Activated CD4-positive, alpha-beta T cell treated with anti-CD3 and anti-CD28 coated beads, Interleukin-10, Interleukin-2, amounts not matched to agents 100 ng/mL and 50 ng/mL, durations not matched to agents 16 hours and 8 hours (primary cell): ENCODE data around the gene PHF23.
"Not testable (repeated sequence)": the region's sequence is repeated elsewhere in the genome, so short reads cannot be mapped to it uniquely, and the experiment has no call there.

Experiments used
- DNase-seq: peaks from one replicate; pipeline ENCODE4 v3.0.0-alpha.2; 2020

The PHF23 gene

DNA sequence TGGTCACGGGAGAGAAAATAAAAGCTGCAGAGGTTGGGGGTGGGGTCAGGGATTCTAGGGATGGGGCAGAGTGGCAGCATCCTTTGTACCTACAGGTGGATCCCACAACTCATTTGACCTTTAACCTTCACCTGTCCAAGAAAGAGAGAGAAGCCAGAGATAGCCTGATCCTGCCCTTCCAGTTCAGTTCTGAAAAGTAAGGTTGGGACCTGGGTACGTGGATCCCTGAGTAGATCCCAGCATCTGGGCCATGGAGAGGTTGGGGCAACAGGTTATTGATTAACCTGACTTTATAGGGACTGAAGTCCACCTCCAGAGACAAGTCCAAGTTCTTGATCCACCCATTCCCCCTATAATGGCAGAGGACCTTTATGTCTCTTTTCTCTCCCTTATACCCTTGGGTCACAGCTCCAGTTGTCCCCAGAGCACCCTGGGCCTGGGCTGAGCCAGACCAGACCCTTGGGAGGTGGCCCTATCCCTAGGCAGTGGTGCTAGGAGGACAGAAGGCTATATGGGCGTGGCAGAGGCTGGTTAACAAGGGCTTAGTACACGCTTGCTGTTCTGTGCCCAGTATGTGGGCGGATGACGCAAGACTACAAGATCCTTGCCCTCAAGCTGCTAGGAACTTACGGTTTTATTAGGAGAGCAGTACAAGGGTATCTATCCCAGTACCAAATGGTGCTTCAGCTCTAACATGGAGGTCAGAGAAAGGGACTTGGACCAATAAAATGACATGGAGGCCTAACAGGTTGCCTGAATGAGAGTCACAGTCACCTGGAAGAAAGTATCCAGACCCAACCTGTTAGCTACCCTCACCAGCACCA lies 19.7 kb upstream of the PHF23 start:
- no peak for DNase-seq

DNA sequence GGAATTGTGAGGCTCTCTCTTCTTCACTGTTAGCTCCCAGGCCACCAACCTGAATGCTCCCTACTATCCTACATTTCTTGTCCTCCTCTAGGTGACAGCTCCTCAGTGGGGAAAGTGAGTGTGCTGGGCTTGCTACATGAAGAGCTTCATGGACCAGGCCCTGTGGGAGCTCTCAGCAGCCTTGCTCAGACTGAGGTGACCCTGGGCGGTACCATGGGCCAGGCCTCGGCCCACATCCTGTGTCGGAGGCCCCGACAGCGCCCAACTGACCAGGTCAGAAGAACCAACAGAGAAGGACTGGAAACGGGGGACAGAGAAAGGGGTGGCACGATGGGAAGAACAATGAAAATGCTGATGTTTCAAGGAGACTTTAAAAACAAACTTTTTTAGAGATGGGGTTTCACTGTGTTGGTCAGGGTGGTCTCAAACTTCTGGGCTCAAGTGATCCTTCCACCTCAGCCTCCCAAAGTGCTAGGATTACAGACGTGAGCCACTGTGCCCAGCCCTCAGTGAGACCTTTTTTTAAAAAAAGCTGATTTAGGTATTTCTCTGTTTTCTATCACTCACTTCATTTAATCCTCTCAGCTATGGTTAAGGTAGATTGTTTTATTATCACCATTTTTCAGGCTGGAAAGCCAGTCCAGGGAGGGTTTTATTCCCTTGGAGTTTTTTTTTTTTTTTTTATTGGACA lies 17.7 kb upstream of the PHF23 start:
- DNase-seq, result no peak

DNA sequence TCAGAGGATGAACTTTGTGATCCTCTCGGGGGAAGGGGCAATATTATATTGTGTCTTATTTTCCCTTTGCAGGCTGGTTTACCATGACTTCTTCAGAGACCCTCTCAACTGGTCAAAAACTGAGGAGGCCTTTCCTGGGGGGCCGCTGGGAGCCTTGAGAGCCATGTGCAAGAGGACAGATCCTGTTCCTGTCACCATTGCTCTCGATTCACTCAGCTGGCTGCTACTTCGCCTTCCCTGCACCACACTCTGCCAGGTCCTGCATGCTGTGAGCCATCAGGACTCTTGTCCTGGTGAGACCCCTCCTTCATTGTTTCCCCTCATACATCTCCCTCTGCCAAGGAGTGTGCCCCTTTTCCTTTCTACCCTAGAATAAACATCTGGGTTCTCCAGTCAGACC lies 15.3 kb upstream of the PHF23 start:
- no peak for DNase-seq

DNA sequence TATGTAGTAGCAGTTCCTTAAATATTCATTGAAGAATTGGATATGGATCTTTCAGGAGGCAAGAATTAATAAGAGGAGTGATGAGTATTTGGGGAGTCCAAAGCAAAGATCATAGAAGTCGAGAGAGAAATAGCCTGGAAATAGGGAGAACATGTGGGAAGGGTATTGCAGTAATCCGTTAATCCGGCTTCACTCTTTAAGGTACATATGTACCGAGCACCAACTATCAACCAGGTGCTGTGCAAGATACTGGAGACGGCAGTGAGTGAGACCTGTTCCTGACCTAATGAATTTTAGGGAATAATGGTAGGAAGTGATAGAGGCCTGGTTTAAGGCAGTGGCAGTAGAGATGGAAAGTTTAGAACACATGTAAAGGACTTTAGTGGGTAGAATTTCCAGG lies 13.8 kb upstream of the PHF23 start:
- no peak for DNase-seq

DNA sequence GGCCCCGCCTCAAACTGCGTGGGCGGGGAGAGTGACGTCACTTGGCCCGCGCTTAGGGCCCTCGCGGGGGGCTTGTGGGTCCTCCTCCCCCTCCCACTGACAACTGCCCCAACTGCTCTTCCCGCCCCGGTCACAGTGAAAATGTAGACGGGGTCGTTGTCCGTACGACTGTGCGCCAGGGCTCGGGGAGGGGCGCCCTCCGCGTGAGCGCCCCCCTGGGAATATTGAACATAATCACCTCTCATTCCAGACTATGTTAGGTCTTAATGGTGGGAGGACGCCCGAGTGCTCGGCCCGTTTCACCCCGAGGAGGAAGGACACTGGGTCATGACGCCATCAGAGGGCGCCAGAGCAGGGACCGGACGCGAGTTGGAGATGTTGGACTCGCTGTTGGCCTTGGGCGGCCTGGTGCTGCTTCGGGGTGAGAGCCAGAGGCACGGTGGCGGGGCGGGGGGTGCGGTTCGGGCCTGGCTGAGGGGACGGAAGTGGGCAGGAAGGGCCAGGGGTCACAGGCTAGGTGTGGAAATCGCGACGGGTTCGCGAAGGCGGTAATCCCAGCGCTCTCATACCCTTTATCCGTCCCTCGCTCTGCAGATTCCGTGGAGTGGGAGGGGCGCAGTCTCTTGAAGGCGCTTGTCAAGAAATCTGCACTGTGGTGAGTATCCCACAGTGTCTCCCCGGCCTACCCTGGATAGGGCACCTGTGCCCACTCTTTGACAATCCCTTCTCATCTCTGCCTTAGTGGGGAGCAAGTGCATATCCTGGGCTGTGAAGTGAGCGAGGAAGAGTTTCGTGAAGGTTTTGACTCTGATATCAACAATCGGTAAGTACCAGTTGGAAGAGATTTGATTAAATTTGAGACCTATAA lies 13.2 kb upstream of the PHF23 start, which contains the start of gene ELP5:
Gene ELP5, plus strand, starts transcription at position 40 of the 868 bp plus-strand sequence. Its CDS starts 336 bp downstream, at position 376.
- peak; percentile 94 for DNase-seq

DNA sequence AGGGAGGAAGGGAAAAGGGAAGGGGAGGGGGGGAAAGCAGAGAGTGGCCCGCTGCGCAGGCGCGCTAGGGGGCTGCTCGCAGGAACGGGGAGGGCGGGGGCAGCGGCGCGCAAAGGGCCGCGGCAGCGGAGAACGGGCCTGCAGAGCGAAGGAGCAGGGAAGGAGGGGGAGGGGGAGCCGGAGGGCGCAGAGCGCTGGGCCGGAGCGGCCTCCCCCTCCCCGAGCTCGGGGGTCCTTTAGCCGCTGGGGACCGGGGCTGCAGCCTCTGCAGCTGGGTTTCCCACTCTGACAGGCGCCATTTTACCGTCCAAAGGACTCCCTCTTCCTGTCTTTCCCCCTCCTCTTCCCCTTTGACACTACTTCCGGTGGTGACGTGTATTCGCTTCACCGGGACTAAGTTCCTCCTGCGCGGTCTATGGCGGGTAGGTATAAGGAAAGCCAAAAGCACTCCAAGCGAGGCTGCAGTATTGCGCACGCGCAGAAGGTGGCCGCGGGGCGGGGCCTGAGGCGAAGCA lies 12.5 kb upstream of the PHF23 start, which contains the start of gene CTDNEP1:
Gene CTDNEP1, minus strand, starts transcription at position 74 of the 515 bp plus-strand sequence. CDS start 438 bp downstream, outside the sequence.
- peak; percentile 100 for DNase-seq

DNA sequence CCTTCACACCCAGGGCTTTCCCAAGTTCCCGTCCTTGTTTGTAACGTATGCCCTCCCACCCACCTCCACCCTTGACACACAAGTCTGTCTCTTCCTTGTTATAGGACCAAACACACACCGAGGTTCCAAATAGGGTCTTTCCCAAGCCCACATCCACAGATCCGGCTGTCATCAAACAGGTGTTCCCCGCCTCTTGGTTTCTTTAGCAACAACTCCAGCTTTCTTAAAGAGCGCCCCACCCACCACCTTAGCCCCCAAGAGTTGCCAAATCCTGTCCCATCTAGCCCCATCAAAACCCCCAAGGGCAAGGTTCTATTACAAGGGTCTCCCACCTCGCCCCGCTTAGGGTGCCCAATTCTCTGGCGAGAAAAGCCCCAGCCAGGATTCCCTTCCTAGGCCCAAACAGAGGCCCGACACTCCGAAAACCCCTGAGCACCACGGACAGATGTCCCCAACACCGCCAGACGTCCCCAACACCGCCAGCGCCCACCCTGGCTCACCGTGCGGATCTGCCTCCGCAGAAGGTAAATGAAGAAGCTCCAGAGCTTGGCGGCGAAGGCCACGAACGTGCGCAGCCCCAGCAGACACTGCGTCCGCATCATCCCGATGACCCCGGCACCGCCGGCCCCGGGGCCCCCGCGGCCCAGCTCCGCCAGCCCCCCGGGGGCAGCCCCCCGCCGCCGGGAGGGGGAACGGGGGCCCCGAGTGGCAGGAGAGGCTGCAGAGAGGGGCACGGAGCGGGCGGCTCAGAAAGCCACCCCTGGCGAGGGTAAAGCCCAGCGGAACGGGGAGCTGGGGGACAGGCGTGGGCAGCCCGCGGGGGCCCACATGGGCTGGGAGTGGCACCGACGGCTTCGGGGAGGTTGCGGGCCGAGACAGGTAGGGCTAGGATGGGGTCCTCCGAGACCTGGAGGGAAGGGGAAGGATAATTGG lies 11.7 kb upstream of the PHF23 start:
- no peak for DNase-seq

DNA sequence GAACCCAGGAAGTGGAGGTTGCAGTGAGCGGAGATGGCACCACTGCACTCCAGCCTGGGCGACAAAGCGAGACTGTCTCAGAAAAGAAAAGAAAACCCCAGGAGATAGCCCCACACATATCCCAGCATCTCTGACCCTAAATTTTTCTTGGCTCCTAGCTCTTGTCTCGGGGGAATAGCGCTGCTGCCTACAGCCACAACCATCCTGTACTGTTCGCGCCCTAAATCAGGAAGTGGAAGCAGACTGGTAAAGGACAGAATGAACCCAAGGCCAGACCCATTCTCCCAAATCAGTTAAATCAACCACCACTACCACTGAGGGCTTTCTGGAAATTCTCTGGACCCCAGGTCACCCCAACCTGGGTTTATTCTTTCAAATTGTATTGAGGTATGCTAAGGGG lies 10.6 kb upstream of the PHF23 start:
- no peak for DNase-seq

DNA sequence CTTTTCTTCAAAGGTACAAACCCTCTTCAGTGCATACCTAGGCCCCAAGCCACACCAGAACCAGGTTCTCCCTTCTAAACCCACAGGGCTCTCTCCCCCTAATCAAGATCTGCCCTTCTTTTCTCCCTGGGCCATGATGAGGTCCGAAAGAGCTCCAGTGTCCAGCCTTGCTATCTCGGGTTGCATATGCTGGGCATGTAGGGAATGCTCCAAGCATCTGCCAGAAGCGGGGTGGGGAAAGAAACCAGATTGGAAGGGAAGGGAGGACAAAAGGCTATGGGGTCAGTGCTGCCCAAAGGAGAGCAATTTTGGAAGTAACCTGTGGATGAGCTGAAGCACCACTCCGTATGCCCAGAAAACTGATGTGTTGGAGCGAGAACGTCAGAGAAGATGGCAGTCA lies 10.0 kb upstream of the PHF23 start:
- no peak for DNase-seq

DNA sequence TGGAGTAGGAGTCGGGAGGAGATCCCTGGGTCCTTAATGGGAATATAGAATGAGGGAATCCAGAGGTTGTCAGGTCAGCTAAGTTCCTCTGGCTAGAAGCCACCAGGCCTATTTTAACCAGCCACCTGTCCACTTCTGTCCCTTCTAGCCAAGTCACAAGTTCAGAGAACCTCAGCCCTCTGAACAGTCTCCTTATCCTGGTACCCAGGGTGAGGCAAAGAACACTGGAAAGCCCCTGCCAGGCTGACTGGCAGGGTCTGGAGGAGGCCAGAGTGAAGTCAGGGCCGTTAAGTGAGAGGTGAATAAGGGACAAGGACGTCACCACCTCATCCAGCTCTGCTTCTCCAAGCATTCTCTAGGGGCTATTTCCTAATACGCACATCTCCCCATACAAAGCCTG lies 9.5 kb upstream of the PHF23 start:
- no peak for DNase-seq

DNA sequence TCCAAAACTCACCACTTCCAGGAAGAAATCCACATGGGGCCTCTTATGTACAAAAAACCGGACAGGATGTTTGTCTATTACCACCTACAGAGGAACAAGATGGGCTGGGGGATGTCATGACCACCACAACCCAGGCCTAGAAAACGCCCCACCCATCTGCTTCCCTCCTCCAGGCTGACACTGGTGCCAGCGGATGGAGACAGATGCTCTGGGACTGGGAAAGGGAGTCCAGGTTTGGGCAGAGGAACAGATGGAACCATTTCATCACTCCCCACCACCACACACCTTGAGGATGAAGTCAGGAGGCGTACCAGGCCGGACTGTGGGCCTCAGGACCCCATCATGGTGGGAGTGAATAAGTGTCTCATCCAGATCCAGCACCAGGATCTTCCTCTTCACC lies 7.5 kb upstream of the PHF23 start:
- DNase-seq, result no peak

DNA sequence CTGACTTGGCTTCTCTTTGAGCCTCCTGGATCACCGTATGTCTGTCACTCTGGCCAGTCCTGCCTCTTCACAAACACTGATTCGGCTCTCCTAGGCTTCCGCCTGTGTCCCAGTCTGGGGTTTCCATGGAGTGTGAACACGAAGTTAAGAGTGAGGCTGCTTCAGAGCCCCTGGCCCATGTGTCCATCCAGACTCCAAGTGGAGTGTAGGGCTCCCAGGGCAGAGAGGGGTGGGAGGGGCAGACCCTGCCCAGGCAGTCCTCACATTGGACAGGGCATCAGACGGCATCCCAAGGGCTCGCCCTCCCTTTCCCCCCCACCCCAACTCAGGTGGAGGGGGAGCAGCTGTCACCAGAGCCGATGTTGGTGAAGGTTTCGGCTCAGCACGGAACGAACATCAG lies 4.6 kb upstream of the PHF23 start:
- not testable (repeated sequence) for DNase-seq

DNA sequence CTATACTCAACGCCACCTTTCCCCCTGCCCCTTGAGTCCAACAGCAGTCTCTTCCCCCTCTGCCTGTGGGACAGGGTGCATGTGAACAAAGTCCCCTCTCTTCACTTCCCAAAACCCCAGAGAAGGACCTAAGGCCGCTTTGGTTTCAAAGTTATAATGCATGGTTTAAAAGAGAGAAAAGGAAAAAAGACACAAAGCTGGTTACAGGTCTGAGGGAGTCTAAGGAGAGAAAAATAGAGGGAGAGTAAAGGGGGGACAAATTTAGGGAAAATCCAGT lies 4.1 kb upstream of the PHF23 start:
- no peak for DNase-seq

DNA sequence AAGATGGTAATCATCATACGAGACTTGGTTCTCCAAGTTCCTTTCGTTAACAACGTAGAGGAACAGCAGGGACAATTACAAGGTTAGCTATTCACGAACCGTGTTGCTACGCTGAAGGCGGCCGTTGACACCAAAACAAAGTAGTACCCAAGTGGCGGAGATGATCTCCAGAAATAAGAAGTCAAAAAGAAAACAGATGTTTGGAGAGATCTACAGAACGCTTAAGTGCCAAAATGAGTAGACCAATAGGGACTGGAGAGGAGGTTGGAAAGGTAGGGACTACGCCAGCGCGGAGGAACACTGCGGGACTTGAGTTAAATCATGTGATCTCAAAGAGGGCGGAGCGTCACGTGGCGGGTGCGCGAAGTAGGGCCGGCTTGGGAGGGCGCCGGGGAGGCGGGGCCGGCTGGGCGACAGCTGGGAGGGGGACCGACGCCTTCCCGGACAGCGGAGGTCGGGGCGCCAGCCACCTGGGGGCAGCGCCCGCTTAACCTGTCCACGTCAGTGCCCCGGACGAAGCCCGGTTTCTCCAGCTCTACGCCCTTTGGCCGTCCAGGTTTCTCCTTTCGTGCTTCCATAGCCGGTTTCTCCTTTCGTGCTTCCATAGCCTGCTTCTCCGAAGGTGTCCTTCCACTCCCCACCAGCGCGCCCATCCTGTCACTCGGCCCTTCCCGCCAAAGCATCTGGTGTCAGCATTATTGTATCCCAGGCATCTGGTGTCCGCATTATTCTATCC lies 3.6 kb upstream of the PHF23 start:
- peak; percentile 92 for DNase-seq

DNA sequence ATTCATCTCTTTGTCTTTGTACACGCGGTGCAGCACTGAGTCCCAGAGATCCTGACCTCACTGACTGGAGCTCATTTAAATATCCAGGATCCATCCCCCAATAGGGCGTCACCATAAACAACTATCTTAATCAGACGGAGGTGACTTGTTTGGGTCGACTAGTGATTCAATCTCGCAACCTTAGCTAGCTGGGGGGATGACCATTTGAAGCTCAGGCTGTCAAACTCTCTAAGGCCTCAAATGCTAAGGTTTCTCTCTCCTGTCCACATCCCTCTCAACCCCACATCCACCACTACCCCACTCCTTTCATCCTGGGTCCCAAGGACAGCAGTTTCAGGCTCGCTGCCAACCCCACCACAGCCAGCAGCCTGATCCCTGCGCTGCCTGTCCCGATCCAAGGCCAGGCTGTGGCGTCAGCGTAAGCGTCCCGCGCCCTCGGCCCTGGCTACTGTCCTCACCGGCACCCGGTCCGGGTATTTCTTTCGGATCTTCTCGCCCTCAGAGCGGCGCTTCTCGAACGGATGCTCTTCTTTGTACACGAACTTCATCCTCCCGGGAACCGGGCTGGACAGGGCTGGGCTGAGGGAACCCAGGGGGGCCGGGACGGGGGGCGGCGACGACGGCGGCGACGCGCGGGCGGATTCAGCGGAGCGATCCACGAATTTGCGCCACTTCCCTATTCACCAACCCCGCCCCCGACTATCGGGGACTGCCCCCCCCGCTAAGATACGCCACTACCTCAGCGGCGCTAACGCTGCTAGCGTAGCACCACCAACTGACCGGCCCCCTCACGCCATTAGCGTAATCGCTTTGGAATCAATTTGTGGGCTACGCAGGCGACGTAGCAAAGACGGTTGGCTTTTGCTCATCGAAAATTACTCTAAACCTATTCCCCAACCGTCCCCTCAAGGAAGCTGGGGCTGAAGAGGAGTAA lies 2.8 kb upstream of the PHF23 start, which contains the start of gene GABARAP:
Gene GABARAP, minus strand, starts transcription at position 667 of the 934 bp plus-strand sequence. Its CDS starts 119 bp downstream, at position 548.
- DNase-seq, result peak; percentile 89

DNA sequence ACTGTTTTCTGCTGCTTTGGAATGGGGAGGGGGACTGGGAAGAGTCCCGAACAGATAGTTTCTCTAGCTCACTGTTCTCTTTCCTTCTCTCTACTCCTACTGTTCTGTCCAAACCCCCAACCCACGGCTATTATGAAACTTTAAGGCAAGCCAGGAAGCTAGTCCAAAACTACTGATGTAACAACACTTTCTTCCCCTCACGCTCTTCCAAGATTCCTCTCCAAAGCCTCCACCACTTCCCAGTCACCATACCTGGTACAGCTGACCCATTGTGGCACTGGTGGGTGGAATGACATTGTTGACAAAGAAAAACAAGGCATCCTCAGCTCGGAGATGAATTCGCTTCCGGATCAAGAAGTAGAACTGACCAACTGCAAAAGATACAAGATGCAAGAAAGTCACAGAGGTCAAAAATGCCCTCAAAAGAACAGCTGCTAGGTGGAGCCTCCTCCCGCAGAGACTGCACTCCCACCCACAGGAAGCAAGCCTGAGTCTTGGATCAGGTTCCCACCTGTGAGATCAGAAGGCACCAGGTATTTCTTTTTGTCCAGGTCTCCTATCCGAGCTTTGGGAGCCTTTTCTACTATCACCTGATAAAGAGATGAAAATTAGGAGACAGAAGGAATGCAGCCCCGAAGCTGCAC lies 2.0 kb upstream of the PHF23 start:
- DNase-seq, result no peak

DNA sequence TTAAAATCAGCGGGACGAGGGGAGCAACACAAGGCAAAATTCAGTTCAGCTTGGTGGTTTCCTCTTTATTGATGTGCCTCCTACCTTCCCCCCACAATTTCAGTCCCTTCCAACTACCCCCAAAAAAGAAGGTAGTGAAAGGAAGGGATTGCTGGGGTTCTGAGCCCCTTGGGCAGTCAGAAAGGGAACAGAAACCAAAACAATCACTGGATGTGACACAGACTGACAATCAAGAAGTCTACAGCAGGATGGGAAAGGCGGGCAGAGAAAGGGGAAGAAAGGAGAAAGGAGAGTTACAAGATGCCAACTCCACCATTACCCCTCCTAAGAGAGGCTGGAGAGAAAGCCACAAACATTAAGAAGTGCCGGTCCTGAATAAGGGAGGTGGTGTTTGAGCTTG lies 1.1 kb upstream of the PHF23 start:
- no peak for DNase-seq

DNA sequence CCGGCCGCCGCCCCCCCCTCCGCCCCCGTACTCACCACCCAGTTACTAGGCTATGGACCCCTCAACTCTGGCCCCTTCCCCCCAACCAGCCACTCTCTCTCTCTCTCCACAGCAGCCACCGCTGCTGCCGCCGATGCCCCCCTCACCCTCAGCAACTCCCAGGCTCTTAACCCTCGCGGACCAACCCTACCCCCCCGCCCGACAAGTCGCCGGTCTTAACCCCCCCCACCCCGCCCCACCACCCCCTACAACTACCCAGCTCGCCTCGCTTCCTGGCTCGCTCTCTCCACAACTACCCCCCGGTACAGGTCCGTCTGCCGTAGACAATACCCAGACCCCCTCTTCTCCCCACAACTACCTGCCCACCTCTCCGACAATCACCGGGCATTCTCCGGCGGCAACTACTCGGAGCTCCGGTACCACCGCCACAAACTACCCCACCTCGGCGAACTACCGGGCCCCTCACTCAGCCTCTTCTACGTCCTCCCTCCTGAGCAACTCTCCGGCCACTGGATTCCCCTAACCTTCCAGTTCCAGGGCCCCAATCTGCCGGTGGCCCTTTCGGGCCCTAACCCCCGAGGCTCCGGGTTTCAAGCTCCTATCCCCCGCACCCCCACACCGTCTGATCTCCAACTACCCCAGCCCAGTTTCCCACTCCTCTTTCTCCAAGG lies 702 bp downstream of the PHF23 start:
- DNase-seq, result no peak
